MCF 10A (cell line): ENCODE measurements around the gene MYO1E. TPM values are rescaled to one million over a fixed set of nuclear protein-coding genes. Genes with fewer than 3 reads are reported as not detected.

Experiments used
- BruUV-seq: library from RNA; stranded (reverse); fragments of 400-500 nt; replicated peaks from 2 replicates; lab custom pipeline; 2021; lab: Mats Ljungman, UMichigan
- CTCF ChIA-PET: fragments of 300-600 bp; sonication (Branson Sonifier 250); formaldehyde crosslinking; extraction: SDS; loops from one replicate; lab custom pipeline; 2021; ENCODE audit warnings: antibody characterized with exemption, inconsistent platforms; lab: Yijun Ruan, JAX
- POLR2A ChIA-PET: fragments of 300-600, 350-650 bp; sonication (Branson Sonifier 250); formaldehyde crosslinking; extraction: SDS; loops from one replicate; lab custom pipeline; 2020; ENCODE audit warnings: antibody characterized with exemption, inconsistent platforms; lab: Yijun Ruan, JAX
- DNase-seq: peaks from one replicate; pipeline ENCODE4 v3.0.0-alpha.2; 2018; ENCODE audit not compliant: unreplicated experiment
- H3K27ac Mint-ChIP-seq: one replicate; pipeline ENCODE4 v1.8.0; 2022; ENCODE audit warnings: mild to moderate bottlenecking, low read depth, mixed read lengths; ENCODE audit not compliant: unreplicated experiment
- H3K27me3 Mint-ChIP-seq: one replicate; pipeline ENCODE4 v1.8.0; 2022; ENCODE audit warnings: mixed read lengths; ENCODE audit not compliant: insufficient read depth, unreplicated experiment
- H3K36me3 Mint-ChIP-seq: one replicate; pipeline ENCODE4 v1.8.0; 2022; ENCODE audit warnings: mild to moderate bottlenecking, moderate library complexity, mixed read lengths; ENCODE audit not compliant: insufficient read depth, unreplicated experiment
- H3K4me1 Mint-ChIP-seq: one replicate; pipeline ENCODE4 v1.8.0; 2022; ENCODE audit warnings: mixed read lengths; ENCODE audit not compliant: insufficient read depth, unreplicated experiment
- H3K4me3 Mint-ChIP-seq: one replicate; pipeline ENCODE4 v1.8.0; 2022; ENCODE audit warnings: mild to moderate bottlenecking, moderate library complexity, mixed read lengths; ENCODE audit not compliant: unreplicated experiment
- H3K9me3 Mint-ChIP-seq: one replicate; pipeline ENCODE4 v1.8.0; 2022; ENCODE audit warnings: mixed read lengths; ENCODE audit not compliant: unreplicated experiment
- CTCF ChIP-seq: fragments of 200-600 bp; IDR thresholded peaks from one replicate; pipeline ENCODE4 v1.8.0; 2022; ENCODE audit warnings: antibody characterized with exemption, mild to moderate bottlenecking; ENCODE audit not compliant: unreplicated experiment
- intact Hi-C: fragments of 100-400 bp; cut with micrococcal nuclease; formaldehyde crosslinking; loops from 2 replicates; pipeline ENCODE4 v1.14.1; 2022
- total RNA-seq: library from RNA; stranded (reverse); gene quantifications from 2 replicates; pipeline ENCODE4 v1.2.3, GENCODE V29; 2022

MYO1E gene
- total RNA-seq, 1 experiment from 2014 or later = 121 TPM

- intact Hi-C loops = no loop called here
- DNase-seq = no peak
- POLR2A ChIA-PET = no interaction called here
- no peaks in the 10 kb centered on the region for H3K27me3 Mint-ChIP-seq
- TF ChIP-seq CTCF = no peak
- CTCF ChIA-PET = no interaction called here
- peaks cover 6% of the 10 kb centered on the region for H3K4me1 Mint-ChIP-seq
- no peaks in the 10 kb centered on the region for H3K9me3 Mint-ChIP-seq
- no peak overlapping the region for H3K27ac Mint-ChIP-seq
- no peak overlapping the region for H3K4me3 Mint-ChIP-seq
- no TSS peak for BruUV-seq
- H3K36me3 Mint-ChIP-seq = no peaks in the 10 kb centered on the region
Observed at GRCh38 chr15:59400103-59400813, 27.6 kb upstream of the MYO1E start.

GRCh38 chr15:59399465-59400102 is 26.9 kb upstream of the MYO1E start:
- H3K9me3 Mint-ChIP-seq = no peaks in the 10 kb centered on the region
- no peak for TF ChIP-seq CTCF
- no peak overlapping the region for H3K4me3 Mint-ChIP-seq
- peaks cover 6% of the 10 kb centered on the region for H3K4me1 Mint-ChIP-seq
- ChIA-PET POLR2A (no interaction called here), CTCF (interaction anchor here (0.5 to 1.4 kb wide), 3 partner anchors 10 to 147 kb away, joined by 3 to 6 read pairs (median 4); no protein-coding TSS in a partner anchor)
- no peak overlapping the region for H3K27ac Mint-ChIP-seq
- no peak for DNase-seq
- BruUV-seq = no TSS peak
- intact Hi-C loops = no loop called here
- H3K36me3 Mint-ChIP-seq = no peaks in the 10 kb centered on the region
- H3K27me3 Mint-ChIP-seq = no peaks in the 10 kb centered on the region

GRCh38 chr15:59398220-59398619 is 25.5 kb upstream of the MYO1E start:
- H3K4me1 Mint-ChIP-seq = peaks cover 6% of the 10 kb centered on the region
- DNase-seq = no peak
- TF ChIP-seq CTCF = no peak
- H3K27me3 Mint-ChIP-seq = no peaks in the 10 kb centered on the region
- no TSS peak for BruUV-seq
- H3K27ac Mint-ChIP-seq = no peak overlapping the region
- no peaks in the 10 kb centered on the region for H3K9me3 Mint-ChIP-seq
- ChIA-PET POLR2A (interaction anchor here (1.0 kb wide), 1 partner anchor 58 kb away, joined by 4 read pairs; no protein-coding TSS in a partner anchor), CTCF (interaction anchor here (0.7 to 1.4 kb wide), 2 partner anchors 11 to 14 kb away, joined by 4 to 5 read pairs; no protein-coding TSS in a partner anchor)
- H3K4me3 Mint-ChIP-seq = no peak overlapping the region
- no peaks in the 10 kb centered on the region for H3K36me3 Mint-ChIP-seq
- intact Hi-C loops = no loop called here

- POLR2A ChIA-PET = interaction anchor here (0.7 kb wide), 1 partner anchor 1178 kb away, joined by 3 read pairs; no protein-coding TSS in a partner anchor
- Mint-ChIP-seq H3K27ac (no peak overlapping the region), H3K4me1 (peaks cover 6% of the 10 kb centered on the region), H3K27me3 (no peaks in the 10 kb centered on the region), H3K36me3 (no peaks in the 10 kb centered on the region), H3K4me3 (no peak overlapping the region), H3K9me3 (no peaks in the 10 kb centered on the region)
- BruUV-seq = no TSS peak
- CTCF ChIA-PET = interaction anchor here (0.6 to 0.9 kb wide), 3 partner anchors 8 to 54 kb away, joined by 3 read pairs; no protein-coding TSS in a partner anchor
- intact Hi-C loops = no loop called here
- DNase-seq = no peak
- TF ChIP-seq CTCF = no peak
Observed at GRCh38 chr15:59396679-59397078, 24.0 kb upstream of the MYO1E start.
